Stimulated activated CD4-positive, alpha-beta T cell treated with anti-CD3 and anti-CD28 coated beads, Interleukin-1b, Interleukin-23, amount 100 ng/mL, for 24 hours (primary cell): Measurements from ENCODE around the gene SUSD1.

ENCODE experiments used
- DNase-seq, 4 experiments: peaks; one replicate each; pipeline ENCODE4 v3.0.0-alpha.2; 2020; ENCODE audit warnings: low read depth in 4 of 4, low spot score in 1 of 4

Gene SUSD1

GRCh38 chr9:112044881-112045280 is 130.2 kb downstream of the SUSD1 start:
- no peak for DNase-seq

- no peak for DNase-seq
These were observed 130.9 kb downstream of the SUSD1 start for GRCh38 chr9:112044186-112044585.

- no peak for DNase-seq
These were observed 131.7 kb downstream of the SUSD1 start for GRCh38 chr9:112043423-112043822.

GRCh38 chr9:112042769-112043168 is 132.3 kb downstream of the SUSD1 start:
- DNase-seq = no peak

- no peak for DNase-seq
These were observed 132.9 kb downstream of the SUSD1 start for GRCh38 chr9:112042244-112042638.

- DNase-seq = no peak
These were observed 133.4 kb downstream of the SUSD1 start for GRCh38 chr9:112041536-112042243.

- DNase-seq = no peak
These were observed 133.9 kb downstream of the SUSD1 start for GRCh38 chr9:112041199-112041535.

GRCh38 chr9:112038017-112038408 is 137.1 kb downstream of the SUSD1 start:
- no peak for DNase-seq

GRCh38 chr9:112037281-112038016 is 137.6 kb downstream of the SUSD1 start:
- peak; percentile 18 to 47 (median 24) for DNase-seq

- no peak for DNase-seq
These were observed 139.8 kb downstream of the SUSD1 start for GRCh38 chr9:112035166-112035826.

GRCh38 chr9:112034216-112034611 is 140.9 kb downstream of the SUSD1 start:
- DNase-seq = no peak

GRCh38 chr9:112033237-112034215 is 141.6 kb downstream of the SUSD1 start:
- DNase-seq = no peak

GRCh38 chr9:112032743-112033142 is 142.4 kb downstream of the SUSD1 start:
- no peak for DNase-seq

- DNase-seq = no peak
These were observed 143.1 kb downstream of the SUSD1 start for GRCh38 chr9:112032009-112032408.

- DNase-seq = no peak
These were observed 143.7 kb downstream of the SUSD1 start for GRCh38 chr9:112031400-112031799.

- DNase-seq = no peak
These were observed 145.1 kb downstream of the SUSD1 start for GRCh38 chr9:112029921-112030444.

- DNase-seq = peak in 1 of 4 experiments; percentile 14
These were observed 146.6 kb downstream of the SUSD1 start for GRCh38 chr9:112028242-112029221.

- DNase-seq = no peak
These were observed 149.2 kb downstream of the SUSD1 start for GRCh38 chr9:112025850-112026249.

- DNase-seq = no peak
These were observed 153.4 kb downstream of the SUSD1 start for GRCh38 chr9:112021742-112022141.
